ENCODE data around the gene DHCR7.

DNA sequence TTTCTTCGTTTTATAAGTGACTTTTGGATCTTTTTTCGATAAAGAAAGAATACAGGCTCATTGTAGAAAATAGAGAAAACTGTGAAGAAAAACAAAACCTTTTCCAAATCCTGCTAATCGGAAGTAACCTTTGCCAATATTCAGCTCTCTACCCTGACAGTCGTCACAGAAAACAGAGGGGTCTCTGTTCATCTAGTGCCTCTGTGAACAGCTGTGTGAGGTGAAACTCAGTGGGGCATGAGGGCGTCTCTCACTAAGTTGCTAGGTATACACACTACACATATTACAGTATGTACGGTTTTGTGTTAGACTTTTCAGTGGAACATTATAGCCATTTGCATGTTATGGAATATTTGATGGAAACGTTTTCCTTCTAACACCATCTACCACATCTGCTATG is 39.4 kb downstream of the DHCR7 start:
- TF ChIP-seq EZH2phosphoT487 (IDR thresholded peaks at IDR 0.05; ENCODE audit: insufficient read depth, low read depth) = no peak
- no peak for TF ChIP-seq EZH2 (IDR thresholded peaks at IDR 0.05; ENCODE audit: insufficient read depth, poor library complexity, severe bottlenecking)

All from GM23248 (cell line).